NCI-H82 treated with DMSO at 0.1 percent for 48 hours (cell line): ENCODE results near the gene SERPINA3.
"Not testable (repeated sequence)": the region's sequence is repeated elsewhere in the genome, so short reads cannot be mapped to it uniquely, and the experiment has no call there.

Experiments used
- DNase-seq: peaks from one replicate; lab custom pipeline; 2025; ENCODE audit not compliant: unreplicated experiment; lab: John Stamatoyannopoulos, UW

SERPINA3 gene

GRCh38 chr14:94612174-94612573 lies at the start of gene SERPINA3:
SERPINA3 (plus strand) TSS chr14:94612391; CDS start chr14:94614442, 2,051 bp downstream.
- DNase-seq = no peak

- DNase-seq = no peak
These were observed 49.0 kb upstream of the SERPINA3 start for GRCh38 chr14:94562941-94563883.

GRCh38 chr14:94564381-94564780 lies 47.8 kb upstream of the SERPINA3 start:
- no peak for DNase-seq

- DNase-seq = no peak
These were observed 44.0 kb upstream of the SERPINA3 start for GRCh38 chr14:94568186-94568585.

- DNase-seq = no peak
These were observed 42.7 kb upstream of the SERPINA3 start for GRCh38 chr14:94569381-94570001.

- no peak for DNase-seq
These were observed 42.2 kb upstream of the SERPINA3 start for GRCh38 chr14:94570002-94570400.

GRCh38 chr14:94570440-94570839 lies 41.8 kb upstream of the SERPINA3 start:
- DNase-seq = no peak

GRCh38 chr14:94571395-94571794 lies 40.8 kb upstream of the SERPINA3 start:
- no peak for DNase-seq

GRCh38 chr14:94571950-94572349 lies 40.2 kb upstream of the SERPINA3 start:
- DNase-seq = no peak

- DNase-seq = no peak
These were observed 39.4 kb upstream of the SERPINA3 start for GRCh38 chr14:94572637-94573303.

GRCh38 chr14:94573475-94574277 lies 38.5 kb upstream of the SERPINA3 start:
- DNase-seq = no peak

GRCh38 chr14:94574336-94574735 lies 37.9 kb upstream of the SERPINA3 start:
- no peak for DNase-seq

- no peak for DNase-seq
These were observed 36.2 kb upstream of the SERPINA3 start for GRCh38 chr14:94575730-94576585.

GRCh38 chr14:94577472-94577871 lies 34.7 kb upstream of the SERPINA3 start:
- DNase-seq = not testable (repeated sequence)

- no peak for DNase-seq
These were observed 33.5 kb upstream of the SERPINA3 start for GRCh38 chr14:94578712-94579111.

GRCh38 chr14:94581127-94581999 lies 30.8 kb upstream of the SERPINA3 start, which contains the start of gene SERPINA5:
SERPINA5 (plus strand) TSS chr14:94581426; CDS start chr14:94587363, 5,937 bp downstream.
- no peak for DNase-seq

- no peak for DNase-seq
These were observed 29.9 kb upstream of the SERPINA3 start for GRCh38 chr14:94582199-94582750.

GRCh38 chr14:94582851-94583250 lies 29.3 kb upstream of the SERPINA3 start:
- no peak for DNase-seq

- no peak for DNase-seq
These were observed 28.6 kb upstream of the SERPINA3 start for GRCh38 chr14:94583557-94583956.
